ENCODE measurements around the gene EDN2. TPM values are rescaled to one million over a fixed set of nuclear protein-coding genes. Genes with fewer than 3 reads are reported as not detected.

The EDN2 gene
- total RNA-seq, 2 donors from 2014 or later, result 0.78 TPM; not detected in 1

- TF ChIP-seq, protein P1, sequence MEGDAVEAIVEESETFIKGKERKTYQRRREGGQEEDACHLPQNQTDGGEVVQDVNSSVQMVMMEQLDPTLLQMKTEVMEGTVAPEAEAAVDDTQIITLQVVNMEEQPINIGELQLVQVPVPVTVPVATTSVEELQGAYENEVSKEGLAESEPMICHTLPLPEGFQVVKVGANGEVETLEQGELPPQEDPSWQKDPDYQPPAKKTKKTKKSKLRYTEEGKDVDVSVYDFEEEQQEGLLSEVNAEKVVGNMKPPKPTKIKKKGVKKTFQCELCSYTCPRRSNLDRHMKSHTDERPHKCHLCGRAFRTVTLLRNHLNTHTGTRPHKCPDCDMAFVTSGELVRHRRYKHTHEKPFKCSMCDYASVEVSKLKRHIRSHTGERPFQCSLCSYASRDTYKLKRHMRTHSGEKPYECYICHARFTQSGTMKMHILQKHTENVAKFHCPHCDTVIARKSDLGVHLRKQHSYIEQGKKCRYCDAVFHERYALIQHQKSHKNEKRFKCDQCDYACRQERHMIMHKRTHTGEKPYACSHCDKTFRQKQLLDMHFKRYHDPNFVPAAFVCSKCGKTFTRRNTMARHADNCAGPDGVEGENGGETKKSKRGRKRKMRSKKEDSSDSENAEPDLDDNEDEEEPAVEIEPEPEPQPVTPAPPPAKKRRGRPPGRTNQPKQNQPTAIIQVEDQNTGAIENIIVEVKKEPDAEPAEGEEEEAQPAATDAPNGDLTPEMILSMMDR (IDR thresholded peaks at IDR 0.05), result no peak
These were observed 54.4 kb downstream of the EDN2 start for GRCh38 chr1:41430069-41430468.

DNA sequence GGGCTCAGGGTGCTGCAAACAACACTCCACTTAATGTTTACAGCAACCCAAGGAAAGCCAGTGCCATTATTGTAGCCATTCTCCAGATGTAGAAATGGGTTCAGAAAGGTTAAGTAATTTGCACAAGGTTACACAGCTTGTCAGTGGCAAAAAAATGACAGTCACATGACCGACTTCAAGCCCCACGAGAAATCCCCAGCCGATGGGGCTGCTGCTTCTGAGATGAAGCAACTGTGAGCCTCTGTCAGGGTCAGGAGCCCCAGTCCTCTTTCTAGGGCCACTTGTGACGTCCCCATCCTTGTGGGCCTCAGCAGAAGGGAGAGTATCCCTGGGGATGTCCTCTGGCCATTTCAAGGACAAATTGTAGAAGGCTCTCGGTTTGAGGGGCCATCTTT, 54.8 kb downstream of the EDN2 start:
- no peak for DNase-seq (ENCODE audit: low spot score)
- Histone ChIP-seq H3K27me3 (no peaks in the 10 kb centered on the region), H3K4me3 (no peak overlapping the region), H3K4me1 (peaks cover 7 to 28% of the 10 kb centered on the region in 2 donors), H3K9me3 (no peaks in the 10 kb centered on the region), H3K27ac (no peak overlapping the region), H3K36me3 (no peaks in the 10 kb centered on the region)
- TF ChIP-seq, protein P1 (IDR thresholded peaks at IDR 0.05), result no peak

More at GRCh38 chr1:41430069-41430468, 54.4 kb downstream of the EDN2 start:
- Histone ChIP-seq H3K36me3 (no peaks in the 10 kb centered on the region), H3K27me3 (no peaks in the 10 kb centered on the region), H3K4me3 (no peak overlapping the region), H3K4me1 (peaks cover 7 to 30% of the 10 kb centered on the region in 2 donors), H3K9me3 (no peaks in the 10 kb centered on the region), H3K27ac (no peak overlapping the region)
- DNase-seq (ENCODE audit: low spot score), result no peak

Other genes starting within 250 kb of the EDN2 start
- 10 to 100 TPM; 50.1 to 62.5 TPM for gene SCMH1, start 242.4 kb downstream of the EDN2 start, total RNA-seq
- 1 to 10 TPM; 1.4 to 1.9 TPM for gene FOXO6, start 123.2 kb downstream of the EDN2 start, total RNA-seq

All from right atrium auricular region (tissue), 2 donors.